Bone marrow (tissue), 2 donors: ENCODE data around the gene PALLD.
"Not testable (repeated sequence)": the region's sequence is repeated elsewhere in the genome, so short reads cannot be mapped to it uniquely, and the experiment has no call there.

Experiments used
- DNase-seq, 2 donors: peaks; one replicate each; lab custom pipeline; 2025; lab: John Stamatoyannopoulos, UW

The PALLD gene

DNA sequence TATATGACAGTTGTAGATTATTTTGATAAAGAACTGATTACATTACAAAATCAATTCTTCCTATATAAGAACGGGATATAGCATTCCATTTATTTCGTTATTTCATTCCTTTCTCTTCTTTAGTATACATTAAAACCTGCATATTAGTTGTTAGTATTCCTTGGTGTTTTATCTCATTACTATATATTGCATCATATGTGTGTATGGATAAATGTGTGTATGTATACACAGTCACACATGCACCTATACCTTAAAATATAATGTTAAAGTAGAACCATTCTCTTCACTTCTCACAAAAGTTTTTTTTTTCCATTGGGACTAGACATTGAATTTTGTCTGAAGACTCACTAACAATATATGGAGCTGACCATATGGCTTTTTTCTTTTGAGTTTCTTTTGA lies 5.3 kb upstream of the PALLD start:
- DNase-seq = no peak

DNA sequence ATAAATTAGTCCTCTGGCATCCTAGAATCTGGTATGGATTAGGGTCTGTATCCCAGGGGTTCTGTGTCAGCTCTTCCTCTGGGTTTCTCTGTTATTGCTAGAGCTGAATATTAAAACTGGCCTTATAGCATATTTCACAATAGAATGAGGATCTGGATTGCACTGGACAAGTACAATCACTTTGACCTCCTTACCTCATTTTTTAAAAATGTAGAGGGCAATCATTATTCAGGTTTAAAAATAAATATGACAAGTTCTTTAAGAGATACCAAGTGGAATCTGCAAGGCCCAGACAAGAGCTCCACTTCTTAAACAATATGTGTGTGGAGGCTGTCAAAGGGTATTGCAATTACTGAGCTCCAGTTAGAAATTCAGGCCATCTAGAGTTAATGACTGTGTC lies 1.4 kb downstream of the PALLD start:
- no peak for DNase-seq

DNA sequence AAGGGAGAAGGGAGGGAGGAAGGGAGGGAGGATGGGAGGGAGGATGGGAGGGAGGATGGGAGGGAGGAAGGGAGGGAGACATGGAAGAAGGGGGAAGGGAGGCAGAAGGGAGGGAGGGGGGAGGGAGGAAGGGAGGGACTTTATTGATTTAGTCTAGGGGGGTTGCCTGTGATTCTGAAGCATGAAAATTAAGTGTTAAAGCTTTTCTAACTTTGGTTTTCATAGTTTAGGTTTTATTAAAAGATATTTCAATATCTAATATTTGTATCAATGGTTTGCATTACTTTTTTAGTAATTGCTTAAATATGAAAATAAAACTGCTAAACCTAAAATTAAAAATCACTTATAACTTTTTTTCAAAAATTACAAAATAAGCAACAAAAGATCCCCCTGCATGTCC lies 2.4 kb downstream of the PALLD start:
- DNase-seq = no peak

DNA sequence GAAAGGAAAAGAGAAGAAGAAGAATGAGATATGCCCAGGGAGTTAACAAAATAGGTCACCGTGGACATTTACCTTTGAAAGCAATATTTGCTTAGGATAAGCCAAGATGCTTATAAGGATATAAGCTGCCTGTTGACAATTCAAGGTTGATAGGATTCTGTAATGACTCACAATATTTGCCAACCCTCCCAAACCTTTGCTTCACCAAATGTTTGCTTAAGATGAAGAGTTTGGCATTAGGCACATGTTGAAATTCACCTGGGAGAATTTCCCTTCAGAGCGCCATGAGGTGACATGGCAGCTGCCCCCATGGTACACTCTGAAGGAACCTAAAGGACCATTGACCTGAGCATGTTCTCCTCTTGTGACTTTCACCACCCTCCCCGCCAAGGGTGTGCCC lies 4.6 kb downstream of the PALLD start:
- DNase-seq = no peak

DNA sequence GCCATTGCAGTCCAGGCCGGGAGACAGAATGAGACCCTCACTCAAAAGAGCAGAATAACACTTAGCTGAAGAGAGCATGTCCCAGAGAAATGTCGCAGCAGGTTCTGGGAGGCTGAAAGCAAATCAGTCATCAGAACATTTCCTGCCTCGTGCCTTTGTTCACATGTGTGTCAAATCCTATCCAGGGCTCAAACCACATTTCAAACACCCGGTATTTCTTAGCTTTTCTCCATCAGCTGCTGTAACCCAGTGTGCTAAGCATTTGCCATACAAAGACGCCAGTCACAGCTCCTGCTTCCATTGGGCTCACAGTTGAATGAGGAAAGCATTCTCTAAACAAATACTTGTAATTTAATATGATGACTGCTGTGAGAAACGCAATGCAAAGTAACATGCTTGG lies 6.0 kb downstream of the PALLD start:
- DNase-seq = no peak

DNA sequence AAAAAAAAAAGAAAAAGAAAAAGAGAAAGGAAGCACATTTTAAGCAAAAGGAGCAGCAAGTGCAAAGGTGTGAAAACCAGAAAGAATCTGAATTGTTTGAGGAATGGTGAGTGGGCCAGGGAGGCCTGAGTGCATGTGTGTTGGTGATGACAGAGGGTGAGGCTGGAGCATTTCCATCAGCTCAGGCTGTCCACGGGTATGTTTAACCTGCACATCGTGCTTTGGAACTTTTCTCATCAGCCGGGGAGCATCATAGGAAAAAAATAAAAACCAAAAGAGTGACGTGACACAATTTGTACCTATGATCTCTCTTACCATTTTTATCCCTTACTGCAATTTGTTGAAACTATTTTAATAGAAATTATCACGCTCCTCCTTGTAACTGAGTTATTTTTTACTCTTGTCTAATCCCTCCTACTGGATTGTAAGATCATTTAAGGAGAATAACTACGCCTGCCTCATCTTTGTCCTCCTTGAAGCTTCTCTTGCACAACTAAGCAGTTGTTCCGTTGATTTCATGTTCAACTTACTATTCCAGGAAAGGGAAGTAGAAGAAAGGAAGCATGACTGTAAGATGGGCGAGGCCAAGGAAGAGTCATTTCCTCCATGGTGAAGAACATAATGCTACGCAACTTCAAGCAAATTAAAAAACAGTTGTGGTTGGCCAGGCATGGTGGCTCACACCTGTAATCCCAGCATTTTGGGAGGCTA lies 7.0 kb downstream of the PALLD start:
- peak in 1 of 2 donors; percentile 75 for DNase-seq

DNA sequence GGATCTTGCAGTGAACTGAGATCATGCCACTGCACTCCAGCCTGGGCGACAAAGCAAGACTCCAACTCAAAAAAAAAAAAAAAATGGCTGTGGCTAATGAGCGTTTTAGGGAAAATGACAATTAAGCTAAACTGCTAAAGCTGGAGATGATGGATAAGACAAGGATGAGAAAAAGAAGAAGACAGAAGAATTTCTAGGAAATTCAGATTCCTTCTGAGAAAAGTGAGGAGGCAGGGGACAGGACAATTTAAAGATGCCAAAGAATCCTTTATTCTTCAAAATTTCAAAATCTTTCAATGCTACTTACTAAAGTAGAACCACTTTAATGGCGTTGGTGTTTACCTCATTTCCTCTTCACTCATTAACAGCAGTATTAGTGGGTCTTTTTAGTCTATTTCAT lies 7.7 kb downstream of the PALLD start:
- no peak for DNase-seq

DNA sequence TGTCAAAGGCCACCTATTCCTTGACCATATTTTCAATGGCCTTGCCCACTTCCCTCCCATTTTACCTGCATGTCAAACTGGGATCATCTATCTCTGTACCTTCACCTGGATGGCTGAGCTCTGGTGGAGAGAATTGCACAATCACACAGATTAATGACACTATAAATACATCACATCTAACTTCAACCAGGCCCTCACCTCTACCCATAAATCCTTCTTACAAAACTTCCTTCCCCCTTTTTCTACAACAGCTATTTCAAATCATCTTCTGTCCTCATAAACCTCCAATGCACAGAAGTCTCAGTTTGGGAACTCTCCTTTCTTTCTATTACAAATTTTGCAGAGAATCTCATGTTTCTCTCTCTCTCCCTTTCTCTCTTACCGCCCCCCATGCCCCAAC lies 9.2 kb downstream of the PALLD start:
- peak in 1 of 2 donors; percentile 7 for DNase-seq

DNA sequence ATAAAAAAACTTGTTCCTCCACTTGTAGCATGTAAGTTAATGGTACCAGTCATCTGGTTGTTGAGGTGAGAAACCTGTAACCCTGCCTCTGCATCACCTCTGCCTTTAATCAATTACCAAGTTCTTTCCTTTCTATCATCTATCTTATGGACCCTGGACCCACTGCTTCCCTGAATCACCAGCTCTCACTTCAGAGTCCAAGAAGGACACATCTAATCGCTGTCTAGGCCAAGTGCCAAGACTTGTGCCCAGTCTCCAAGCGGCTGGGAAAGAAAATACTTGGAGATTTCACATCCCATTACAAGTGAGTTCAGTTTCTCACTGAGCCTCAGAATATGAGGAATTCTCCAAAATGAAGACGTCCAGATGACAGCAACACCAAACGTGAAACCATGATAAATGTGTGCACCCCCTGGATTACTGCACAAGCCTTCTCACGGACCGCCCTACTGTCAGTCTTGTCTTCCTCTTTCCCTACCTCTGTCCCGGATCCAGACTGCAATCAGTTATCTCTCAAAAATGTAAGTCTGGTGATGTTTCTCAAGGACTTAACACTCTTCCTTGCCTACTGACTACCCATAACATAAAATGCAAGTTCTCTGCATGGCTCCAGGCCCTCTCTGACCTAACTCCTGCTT lies 10.4 kb downstream of the PALLD start:
- no peak for DNase-seq

DNA sequence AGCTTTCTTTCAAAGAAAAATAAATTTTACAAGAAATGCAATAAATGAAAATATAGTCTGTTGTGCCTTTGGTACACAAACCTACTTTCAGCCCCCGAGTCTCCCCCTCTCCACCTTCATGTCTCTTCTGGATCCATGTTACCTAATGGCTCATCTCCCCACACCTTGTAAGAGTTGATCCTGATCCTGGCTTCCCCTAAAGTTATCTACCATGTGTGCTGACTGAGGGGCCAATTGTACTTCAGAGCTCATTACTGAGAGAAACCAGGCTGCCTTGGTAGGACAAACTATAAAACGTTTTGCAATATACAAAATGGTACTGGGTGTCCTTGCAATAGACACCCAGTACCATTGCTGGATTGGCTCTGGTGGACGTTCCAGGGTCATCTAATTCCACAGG lies 11.8 kb downstream of the PALLD start:
- DNase-seq = no peak

DNA sequence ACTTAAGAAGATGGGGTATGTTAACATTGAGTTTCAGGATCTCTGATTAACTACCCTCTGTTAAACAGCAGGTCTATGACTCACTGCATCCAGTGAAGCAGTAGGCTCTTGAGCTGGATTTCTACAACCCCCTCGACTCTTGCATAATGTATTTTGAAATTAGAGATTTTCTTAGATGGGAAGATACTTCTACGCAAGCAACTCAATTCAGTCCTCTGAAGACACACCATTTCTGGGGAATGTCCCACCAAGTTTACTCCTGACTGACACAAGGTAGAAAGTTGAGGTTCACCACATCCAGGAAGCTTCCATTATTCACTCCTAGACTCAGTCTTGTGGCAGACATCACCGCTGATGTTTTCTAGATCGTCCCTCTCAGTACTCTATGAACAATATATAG lies 12.9 kb downstream of the PALLD start:
- DNase-seq = no peak

DNA sequence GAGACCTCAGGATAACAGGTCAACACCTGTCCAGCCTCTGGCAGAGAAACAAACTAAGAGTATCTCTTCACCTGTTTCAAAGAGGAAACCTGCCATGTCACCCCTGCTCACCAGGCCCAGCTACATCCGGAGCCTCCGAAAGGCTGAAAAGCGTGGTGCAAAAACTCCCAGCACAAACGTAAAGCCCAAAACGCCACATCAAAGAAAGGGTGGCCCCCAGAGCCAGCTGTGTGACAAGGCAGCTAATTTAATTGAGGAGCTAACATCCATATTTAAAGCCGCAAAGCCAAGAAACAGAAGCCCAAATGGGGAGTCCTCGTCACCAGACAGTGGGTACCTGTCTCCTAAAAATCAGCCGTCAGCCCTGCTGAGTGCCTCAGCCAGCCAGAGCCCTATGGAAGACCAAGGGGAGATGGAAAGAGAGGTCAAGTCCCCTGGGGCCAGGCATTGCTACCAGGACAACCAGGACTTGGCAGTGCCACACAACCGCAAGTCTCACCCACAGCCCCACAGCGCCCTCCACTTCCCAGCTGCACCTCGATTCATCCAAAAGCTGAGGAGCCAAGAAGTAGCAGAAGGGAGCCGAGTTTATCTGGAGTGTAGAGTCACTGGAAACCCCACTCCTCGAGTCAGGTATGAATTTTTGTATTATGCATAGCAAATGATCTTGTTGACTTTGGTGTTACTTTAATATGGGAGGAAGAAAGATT lies 15.1 kb downstream of the PALLD start:
- no peak for DNase-seq

DNA sequence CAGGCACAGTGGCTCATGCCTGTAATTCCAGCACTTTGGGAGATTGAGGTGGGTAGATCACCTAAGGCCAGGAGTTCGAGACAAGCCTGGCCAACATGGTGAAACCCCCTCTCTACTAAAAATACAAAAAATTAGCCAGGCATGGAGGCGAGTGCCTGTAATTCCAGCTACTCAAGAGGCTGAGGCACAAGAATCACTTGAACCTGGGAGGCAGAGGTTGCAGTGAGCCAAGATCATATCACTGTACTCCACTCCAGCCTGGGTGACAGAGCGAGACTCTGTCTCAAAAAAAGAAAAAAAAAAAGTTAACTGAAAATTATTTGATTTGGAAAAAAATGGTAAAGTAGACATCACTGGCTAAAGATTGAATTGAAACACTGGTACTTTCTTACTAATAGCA lies 17.0 kb downstream of the PALLD start:
- DNase-seq = not testable (repeated sequence)

DNA sequence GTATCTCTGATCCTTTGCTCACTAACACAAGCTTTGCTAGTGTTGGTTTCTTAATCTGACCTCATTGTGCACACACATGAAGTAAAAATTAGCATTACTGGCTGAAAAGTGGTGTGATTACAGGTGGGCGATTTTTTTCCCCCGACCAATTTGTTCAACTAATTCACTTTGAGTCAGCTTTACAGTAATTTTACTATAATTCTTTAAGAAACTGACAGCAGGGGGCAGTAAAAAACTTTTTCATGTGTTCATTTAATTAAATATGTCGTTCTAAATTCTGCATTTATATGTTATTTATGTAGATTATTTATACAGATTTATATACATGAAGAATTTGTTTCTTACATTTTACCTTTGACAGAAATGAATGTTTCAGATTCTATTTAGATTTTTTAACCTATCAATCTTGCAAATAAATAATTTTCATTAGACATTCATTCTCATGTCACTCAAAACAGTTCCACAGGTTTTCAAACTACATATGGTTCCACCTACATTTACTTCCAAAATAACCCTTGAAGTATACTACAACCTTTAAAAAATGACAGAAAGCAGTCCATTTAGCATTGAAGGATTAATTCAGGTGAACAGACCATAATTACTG lies 17.5 kb downstream of the PALLD start:
- DNase-seq = peak in 1 of 2 donors; percentile 12

DNA sequence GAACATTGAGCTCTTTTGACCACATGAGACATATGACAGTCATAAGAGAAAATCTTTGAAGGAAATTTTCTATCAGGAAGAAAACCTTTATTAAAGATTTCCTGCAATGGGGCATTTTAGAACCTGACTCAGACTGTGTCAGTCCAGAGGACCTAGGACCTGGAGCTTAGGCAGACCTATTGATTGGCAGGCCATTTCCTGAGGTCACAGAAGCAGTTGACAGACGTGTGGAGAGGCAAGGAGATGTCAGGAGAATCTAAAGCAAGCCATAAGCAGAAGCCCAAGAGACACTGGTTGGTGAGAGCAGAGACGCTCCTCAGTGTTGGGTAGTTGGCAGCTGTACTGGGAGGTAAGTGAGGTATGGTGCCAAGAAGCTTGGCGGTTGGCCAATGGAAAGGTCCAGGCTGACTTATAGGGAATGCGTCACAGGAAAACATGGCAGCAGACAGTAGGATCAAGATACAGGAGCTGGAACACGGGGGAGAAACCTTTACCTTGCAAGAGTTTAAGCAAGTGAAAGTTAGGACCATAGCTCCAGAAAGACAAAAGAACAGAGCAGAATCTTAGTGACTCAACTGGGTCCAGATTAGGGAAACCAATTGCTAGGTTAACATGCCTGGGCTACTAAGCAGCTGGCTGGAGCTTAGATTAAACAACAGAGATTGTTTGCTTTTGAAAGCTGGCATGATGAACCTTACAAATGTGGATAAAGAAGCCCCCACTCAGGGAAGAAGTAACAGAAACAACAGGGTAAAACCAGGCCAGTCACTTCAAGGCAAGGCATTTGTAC lies 18.6 kb downstream of the PALLD start:
- no peak for DNase-seq

DNA sequence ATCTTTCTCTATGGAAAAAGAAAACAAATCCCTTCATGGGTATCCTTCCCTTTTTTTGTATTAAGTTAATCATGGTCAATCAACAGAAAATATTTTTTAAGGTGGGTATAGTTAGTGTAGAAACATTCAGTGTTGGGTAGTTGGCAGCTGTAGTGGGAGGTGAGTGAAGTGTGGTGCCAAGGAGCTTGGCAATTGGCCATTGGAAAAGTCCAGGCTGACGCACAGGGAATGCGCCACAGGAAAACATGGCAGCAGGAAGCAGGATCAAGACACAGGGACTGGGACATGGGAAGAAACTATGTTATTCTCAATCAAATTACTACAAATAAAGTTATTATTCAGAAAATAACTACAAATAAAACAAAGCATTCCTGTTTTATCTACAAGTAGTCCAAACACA lies 20.0 kb downstream of the PALLD start:
- no peak for DNase-seq

DNA sequence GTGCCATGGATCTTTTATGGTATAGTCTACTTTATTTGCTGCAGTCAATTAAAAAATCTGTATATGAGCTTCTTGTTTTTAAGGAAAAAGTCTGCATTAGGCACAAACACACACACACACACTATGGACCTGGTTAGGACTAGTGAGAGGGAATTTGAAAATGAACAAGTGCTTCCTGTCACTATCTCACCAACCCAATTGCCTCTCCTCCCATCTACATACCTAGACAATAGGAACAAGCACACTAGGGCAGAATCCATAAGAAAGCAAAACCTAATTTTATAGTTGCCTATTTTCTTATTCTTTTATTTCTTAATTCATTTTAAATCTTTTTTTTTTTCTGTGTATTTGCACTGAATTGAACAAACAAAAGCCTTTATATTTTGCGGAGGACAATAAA lies 22.7 kb downstream of the PALLD start:
- DNase-seq = no peak

DNA sequence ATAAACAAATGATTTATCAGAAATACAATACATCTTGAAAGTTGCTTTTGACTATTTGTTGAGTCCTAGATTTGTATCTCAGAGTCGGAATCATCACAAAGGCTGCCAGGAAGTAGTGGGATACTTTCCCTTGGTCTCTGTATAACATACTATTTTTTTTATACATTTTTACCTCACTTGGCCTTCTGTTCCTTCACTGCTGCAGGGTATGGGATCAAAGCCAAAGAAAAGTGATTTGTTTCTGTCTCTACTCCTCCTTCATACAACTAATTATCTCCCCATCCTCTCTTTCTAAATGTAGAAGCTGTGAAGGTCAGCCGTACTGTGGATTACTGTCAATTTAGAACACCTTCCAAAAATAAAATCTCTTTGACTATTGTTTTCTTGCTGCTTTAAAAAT lies 24.9 kb downstream of the PALLD start:
- DNase-seq = no peak

DNA sequence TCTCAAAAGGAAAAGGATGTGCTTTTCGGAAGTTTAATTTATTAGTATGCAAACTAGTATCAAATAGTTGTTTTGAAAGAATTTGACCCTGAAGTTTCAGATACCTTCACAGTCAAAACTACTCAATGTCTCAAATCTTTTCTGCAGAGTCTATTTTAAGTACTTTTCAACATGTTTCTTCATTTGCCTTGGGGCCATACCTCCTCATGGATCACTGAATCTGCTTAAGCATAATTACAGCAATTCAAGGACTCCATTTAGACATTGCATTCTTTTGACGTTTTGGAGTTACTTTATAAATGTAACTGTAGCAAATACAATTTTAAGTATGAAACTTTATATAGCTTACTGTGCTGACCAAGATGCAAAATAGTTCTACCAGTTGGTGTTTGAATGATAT lies 25.5 kb downstream of the PALLD start:
- no peak for DNase-seq

DNA sequence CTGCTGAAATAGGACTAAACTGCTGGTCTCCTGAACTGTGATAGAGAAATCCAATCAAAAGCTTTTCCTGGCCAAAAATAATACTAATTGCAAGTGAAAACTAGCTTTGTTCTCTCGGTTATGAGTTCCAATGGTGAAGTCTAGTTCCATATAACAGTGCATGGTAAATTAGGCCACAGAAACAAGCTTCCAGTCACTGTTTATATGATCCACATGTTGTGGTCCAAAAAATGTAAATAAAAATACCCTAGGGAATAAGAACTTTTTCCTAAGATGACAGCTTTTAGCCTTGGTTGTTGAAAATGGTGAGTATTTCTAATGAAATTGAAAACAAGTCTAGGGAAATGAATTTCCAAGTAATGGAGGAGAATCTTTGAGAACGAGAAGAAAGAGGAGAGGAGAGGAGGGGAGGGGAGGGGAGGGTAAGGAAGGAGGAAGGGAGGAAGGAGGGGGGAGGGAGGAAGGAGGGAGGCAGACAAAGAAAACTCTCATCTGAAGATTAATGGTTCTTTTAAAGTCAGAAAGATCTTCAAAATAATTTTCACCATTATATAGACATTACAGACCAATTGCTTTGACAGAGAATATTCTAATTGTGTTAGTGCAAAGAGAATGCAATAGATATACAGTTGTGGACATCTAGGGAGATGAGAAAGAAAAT lies 26.1 kb downstream of the PALLD start:
- DNase-seq = no peak

DNA sequence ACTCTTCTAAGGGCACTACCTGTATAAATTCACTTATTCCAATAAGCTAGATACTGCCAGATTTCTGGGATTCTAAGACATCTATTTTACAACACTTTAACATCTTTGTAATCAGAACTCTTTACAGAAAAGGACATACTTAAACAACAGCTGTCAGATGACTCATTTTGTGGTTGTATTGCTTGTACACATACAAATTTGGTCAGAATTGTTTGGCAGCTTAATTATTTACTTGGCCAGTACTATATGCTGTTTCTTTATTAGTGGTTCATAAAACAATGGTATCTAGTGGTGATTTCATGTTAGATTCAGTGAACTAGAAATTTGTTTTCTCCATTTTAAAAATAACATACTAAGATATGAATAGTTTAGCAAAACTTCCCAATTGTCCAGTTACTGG lies 27.2 kb downstream of the PALLD start:
- DNase-seq = no peak

DNA sequence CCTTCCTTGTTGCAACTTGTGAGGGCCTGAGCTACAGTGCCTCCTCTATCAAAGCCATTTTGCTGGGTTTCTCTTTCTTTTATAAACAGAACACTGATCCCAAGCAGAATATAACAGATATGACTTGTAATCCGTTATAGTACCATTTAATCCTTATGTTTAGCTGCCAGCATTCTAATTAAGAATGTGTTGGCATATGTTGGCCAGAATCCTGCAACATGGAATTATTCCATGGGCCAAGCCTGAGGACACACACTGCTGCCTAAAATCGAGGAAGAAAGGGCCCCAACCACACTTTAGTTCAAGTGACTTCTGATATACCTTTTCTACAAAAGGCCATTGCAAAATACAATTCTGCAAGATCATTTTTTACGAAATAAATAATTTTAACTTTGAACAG lies 28.0 kb downstream of the PALLD start:
- no peak for DNase-seq
